Central memory CD4-positive, alpha-beta T cell (primary cell): Measurements from ENCODE around the gene WASHC2C.
"Not testable (repeated sequence)": the region's sequence is repeated elsewhere in the genome, so short reads cannot be mapped to it uniquely, and the experiment has no call there.

ENCODE experiments used
- DNase-seq: peaks from one replicate; pipeline ENCODE4 v3.0.0; 2022
- total RNA-seq, 3 experiments: gene quantifications; one replicate each; lab custom pipeline; 2026; lab: John Stamatoyannopoulos, UW

Gene WASHC2C, protein sequence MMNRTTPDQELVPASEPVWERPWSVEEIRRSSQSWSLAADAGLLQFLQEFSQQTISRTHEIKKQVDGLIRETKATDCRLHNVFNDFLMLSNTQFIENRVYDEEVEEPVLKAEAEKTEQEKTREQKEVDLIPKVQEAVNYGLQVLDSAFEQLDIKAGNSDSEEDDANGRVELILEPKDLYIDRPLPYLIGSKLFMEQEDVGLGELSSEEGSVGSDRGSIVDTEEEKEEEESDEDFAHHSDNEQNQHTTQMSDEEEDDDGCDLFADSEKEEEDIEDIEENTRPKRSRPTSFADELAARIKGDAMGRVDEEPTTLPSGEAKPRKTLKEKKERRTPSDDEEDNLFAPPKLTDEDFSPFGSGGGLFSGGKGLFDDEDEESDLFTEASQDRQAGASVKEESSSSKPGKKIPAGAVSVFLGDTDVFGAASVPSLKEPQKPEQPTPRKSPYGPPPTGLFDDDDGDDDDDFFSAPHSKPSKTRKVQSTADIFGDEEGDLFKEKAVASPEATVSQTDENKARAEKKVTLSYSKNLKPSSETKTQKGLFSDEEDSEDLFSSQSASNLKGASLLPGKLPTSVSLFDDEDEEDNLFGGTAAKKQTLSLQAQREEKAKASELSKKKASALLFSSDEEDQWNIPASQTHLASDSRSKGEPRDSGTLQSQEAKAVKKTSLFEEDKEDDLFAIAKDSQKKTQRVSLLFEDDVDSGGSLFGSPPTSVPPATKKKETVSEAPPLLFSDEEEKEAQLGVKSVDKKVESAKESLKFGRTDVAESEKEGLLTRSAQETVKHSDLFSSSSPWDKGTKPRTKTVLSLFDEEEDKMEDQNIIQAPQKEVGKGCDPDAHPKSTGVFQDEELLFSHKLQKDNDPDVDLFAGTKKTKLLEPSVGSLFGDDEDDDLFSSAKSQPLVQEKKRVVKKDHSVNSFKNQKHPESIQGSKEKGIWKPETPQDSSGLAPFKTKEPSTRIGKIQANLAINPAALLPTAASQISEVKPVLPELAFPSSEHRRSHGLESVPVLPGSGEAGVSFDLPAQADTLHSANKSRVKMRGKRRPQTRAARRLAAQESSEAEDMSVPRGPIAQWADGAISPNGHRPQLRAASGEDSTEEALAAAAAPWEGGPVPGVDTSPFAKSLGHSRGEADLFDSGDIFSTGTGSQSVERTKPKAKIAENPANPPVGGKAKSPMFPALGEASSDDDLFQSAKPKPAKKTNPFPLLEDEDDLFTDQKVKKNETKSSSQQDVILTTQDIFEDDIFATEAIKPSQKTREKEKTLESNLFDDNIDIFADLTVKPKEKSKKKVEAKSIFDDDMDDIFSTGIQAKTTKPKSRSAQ (N-terminal part only)
- total RNA-seq: 36.9 to 93.8 (median 73.7) reads per million in 3 experiments

DNA sequence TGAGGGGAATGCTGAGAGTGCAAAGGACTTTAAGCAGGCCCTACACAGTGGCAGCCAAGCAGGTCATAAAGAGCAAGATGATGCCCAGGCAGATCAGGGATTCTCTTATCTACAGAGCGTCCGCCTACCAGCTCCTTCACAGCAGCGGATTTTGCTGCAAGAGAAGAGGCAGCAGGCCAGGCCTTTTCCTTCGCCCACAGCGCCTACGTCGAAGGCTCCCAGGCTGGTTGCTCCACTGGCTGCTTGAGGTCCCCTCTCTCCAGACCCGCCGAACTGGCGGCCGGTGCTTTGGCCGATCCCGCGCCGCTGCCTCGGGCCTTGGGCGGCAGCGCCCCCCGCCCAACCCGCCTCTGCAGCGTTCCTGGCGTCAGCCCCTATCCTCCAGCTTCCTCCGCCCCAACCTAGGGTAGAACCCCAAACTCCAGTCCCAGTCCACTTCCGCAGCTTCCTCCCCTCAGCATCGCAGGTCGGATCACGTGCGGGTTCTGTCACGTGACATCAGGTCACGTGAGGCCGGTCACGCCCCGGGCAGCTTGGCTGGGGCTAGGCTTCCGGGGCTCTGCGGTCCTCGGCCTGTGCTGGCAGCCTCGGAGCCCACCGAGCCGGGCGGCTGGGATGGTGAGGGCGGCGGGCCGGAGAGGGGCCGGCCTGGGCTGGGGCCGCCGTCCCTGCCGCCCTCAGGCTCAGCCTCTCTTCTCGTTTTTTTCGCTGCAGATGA lies at the start of gene WASHC2C:
WASHC2C (plus strand) TSS at position 564 of the 718 bp plus-strand sequence; CDS start at position 616, 52 bp downstream.
- peak; percentile 91 for DNase-seq

- not testable (repeated sequence) for DNase-seq
Measured at GRCh38 chr10:45678467-45678866, 48.6 kb upstream of the WASHC2C start.

GRCh38 chr10:45710200-45710796 lies 16.8 kb upstream of the WASHC2C start:
- not testable (repeated sequence) for DNase-seq

DNA sequence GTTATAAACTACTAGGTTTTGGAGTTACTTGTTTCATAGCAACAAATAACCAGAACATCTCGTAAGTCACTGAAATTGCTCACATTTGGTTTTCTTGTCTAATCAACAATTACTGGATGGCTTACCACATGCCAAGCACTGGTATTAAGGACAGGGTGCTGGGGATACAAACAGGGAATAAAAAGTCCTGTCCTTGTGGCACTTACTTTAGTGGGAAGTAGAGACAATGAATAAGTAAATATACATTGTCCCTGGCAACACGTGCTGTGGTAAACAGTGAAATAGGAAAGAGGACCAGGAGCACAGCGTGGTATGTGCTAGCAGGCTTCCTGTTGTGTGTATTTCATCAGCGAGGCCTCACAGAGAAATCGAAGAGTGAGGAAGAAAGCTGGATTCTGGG lies 15.8 kb upstream of the WASHC2C start:
- not testable (repeated sequence) for DNase-seq

DNA sequence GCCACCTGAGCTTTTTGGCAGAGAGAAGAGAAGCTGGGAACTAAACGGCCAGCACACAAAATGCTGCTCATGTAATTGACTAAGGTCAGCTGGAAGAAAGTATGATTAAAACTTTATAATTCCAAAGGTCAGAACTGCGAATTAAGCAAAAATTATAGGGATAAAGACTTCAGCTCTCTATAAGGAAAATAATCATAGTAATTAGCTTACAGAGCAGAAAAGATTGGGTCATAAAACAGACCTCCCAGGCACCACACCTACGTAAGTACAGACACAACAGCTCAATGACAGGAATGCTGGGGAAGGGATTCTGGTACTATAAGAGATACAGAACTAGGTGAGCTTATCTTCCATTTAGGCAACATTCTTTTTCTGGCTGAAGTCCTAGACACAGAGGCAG lies 10.0 kb upstream of the WASHC2C start:
- DNase-seq: not testable (repeated sequence)

GRCh38 chr10:45717642-45718041 lies 9.4 kb upstream of the WASHC2C start:
- DNase-seq: not testable (repeated sequence)

DNA sequence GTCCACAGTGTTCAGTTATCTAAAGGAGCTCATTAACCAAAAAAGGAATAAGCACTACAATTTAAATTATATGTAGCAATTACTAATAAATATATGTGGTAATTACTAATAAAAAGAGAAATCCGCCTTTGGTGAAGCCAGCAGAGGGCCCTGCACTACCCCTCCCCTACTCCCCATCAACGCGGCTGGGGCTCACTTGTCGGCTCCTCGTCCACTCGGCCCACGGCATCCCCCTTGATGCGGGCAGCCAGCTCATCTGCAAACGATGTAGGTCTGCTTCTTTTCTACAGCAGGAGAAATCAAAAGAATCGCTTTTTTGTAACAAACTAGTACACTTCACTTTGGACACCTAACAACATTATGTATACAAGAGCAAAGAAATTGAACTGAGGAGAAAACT lies 5.6 kb upstream of the WASHC2C start:
- not testable (repeated sequence) for DNase-seq

GRCh38 chr10:45723851-45724250 lies 3.2 kb upstream of the WASHC2C start:
- DNase-seq: not testable (repeated sequence)

GRCh38 chr10:45727421-45727965 lies 427 bp downstream of the WASHC2C start:
- DNase-seq: not testable (repeated sequence)

- not testable (repeated sequence) for DNase-seq
Measured at GRCh38 chr10:45734449-45734848, 7.4 kb downstream of the WASHC2C start.

GRCh38 chr10:45734867-45735266 lies 7.8 kb downstream of the WASHC2C start:
- not testable (repeated sequence) for DNase-seq

DNA sequence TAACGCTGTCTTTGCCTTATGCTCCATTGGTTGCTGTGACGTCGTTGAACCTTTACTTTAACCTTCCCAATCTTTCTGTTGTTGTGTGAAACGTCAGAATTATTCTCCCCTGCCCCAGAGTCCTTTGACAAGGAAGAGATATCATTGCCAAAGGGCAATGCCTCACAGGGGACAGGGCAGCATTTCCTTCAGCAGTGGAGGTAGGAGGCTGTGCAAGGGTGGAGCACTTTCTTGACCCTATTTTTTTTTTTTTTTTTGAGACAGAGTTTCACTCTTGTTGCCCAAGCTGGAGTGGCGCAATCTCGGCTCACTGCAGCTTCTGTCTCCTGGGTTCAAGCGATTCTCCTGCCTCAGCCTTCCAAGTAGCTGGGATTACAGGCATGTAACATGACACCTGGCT lies 14.5 kb downstream of the WASHC2C start:
- DNase-seq: not testable (repeated sequence)

GRCh38 chr10:45742014-45742413 lies 14.9 kb downstream of the WASHC2C start:
- not testable (repeated sequence) for DNase-seq

DNA sequence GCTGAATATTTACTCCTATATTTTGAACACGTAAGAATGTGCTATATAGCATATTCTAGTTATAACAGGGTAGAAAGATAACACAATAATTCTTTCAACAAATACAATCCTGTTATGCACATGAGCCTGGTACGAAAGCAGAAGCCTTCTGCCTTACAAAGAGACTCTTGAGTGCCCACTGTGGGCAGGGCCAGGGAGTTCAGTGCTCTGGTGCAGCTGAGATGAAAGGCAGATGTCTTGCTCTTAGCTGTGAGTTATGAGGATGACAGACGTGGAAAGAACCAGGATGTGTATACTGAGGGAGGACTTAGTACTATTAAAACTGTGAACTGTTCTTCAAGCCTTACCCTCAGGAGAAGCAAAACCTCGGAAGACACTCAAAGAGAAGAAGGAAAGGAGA lies 24.1 kb downstream of the WASHC2C start:
- DNase-seq: not testable (repeated sequence)

DNA sequence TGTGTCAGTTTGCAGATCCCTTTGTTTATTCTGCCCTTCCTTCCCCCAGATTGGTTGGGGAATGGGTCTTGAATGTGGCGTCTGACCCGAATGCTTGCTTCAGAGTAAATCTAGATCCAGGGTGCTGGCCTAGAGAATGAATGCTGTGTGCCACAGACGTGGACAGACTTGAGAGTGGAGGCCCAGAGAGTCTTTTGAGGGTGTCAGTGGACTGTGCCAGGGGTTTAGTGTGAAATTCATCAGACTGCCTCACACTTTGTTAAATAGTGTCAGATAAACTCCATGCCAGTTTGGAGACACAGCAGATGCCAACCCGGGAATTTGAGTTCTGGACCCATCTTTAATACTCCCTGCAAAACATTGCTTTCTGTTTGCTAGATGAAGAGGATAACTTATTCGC lies 25.1 kb downstream of the WASHC2C start:
- DNase-seq: not testable (repeated sequence)

DNA sequence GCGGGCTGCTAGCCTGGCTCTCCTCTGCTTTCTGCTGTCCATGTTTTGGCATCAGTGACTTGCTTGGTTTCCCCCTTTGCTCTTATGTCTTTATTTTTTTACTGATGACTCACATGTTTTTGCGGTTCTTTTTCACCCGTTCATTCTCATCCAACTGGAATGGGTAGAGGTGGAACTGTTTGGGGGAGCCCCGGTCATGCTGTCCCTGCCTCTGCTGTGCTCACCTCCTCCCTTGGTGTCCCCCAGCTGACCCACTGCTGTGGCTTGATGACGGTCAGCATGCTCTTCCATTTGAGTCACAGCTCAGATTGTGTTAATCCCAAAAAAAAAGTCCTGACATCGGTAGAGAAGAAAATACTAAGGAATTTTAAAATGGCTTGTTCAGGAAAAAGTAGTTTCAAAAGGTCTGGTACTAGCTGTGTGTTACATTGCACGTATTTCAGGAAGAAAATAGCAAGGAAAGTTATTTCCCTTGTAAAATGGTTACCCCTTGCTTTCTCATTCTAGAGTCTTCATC lies 27.0 kb downstream of the WASHC2C start:
- not testable (repeated sequence) for DNase-seq

DNA sequence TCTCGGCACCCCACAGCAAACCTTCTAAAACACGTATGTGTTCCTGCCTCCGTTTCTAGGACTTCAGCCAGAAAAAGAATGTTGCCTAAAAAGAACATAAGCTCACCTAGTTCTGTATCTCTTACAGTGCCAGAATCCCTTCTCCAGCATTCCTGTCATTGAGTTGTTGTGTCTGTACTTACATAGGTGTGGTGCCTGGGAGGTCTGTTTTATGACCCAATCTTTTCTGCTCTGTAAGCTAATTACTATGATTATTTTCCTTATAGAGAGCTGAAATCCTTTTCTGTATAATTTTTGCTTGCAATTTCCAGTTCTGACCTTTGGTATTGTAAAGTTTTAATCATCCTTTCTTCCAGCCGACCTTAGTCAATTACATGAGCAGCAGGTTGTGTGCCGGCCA lies 28.0 kb downstream of the WASHC2C start:
- not testable (repeated sequence) for DNase-seq

GRCh38 chr10:45756065-45756464 lies 29.0 kb downstream of the WASHC2C start:
- not testable (repeated sequence) for DNase-seq

DNA sequence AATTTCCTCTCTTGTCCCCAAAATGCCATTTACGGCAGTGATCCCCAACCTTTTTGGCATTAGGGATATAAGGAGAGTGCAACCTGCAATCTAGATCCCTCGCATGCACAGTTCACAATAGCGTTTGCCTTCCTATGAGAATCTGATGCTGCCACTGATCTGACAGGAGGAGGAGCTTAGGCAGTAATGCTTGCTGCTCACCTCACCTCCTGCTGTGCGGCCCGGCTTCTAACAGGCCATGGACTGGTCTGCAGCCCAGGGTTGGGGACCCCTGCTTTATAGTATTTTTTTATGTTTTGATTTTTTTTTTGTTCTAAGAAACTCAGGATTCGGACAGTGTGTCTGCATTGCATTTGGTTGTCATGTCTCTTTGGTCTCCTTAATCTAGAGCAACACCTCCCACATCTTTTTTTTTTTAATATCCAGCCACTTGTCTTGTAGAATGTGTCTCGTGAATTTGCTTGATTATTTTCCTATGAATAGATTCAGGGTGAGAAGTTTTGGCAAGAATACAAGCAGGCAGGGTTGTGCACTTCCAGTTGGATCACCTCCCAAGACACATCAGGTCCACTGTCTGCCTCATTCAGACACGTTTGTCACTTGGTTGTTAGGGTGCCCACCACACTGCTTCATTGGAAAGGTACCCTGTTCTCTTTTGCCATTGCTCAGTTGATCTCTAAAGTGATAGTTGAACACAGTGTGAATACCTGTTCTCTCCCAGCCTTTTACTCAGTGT lies 30.8 kb downstream of the WASHC2C start:
- not testable (repeated sequence) for DNase-seq

- DNase-seq: not testable (repeated sequence)
Measured at GRCh38 chr10:45761622-45762021, 34.6 kb downstream of the WASHC2C start.
